MV-4-11 (cell line): ENCODE measurements around the gene KNTC1.
"Not testable (repeated sequence)": the region's sequence is repeated elsewhere in the genome, so short reads cannot be mapped to it uniquely, and the experiment has no call there.

Experiments
- DNase-seq: peaks from one replicate; lab custom pipeline; 2025; lab: John Stamatoyannopoulos, UW

Gene KNTC1

DNA sequence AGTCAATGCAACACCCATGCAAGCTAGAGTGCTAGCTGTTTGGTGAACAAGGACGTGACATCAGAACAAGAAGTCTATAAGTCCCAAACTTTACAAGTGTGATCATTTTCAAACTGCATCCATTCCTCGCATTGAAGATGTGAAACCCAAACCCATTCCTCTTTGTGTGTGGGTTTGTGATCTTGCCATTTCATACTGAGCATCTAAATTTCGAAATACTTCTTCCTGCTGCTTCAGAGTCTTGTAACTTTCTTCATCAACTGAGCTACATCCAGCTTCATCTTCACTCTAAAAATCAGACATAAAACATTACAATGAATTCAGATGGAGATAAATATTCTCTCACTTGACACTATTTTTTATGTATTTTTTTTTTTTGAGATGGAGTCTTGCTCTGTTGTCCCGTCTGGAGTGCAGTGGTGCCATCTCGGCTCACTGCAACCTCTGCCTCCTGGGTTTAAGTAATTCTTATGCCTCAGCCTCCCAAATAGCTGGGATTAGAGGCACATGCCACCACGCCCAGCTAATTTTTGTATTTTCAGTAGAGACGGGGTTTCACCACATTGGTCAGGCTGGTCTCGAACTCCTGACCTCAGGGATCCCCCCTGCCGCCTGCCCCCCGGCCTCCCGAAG is 21.5 kb upstream of the KNTC1 start:
- DNase-seq: peak; percentile 71

GRCh38 chr12:122506393-122506938 is 20.6 kb upstream of the KNTC1 start:
- no peak for DNase-seq

DNA sequence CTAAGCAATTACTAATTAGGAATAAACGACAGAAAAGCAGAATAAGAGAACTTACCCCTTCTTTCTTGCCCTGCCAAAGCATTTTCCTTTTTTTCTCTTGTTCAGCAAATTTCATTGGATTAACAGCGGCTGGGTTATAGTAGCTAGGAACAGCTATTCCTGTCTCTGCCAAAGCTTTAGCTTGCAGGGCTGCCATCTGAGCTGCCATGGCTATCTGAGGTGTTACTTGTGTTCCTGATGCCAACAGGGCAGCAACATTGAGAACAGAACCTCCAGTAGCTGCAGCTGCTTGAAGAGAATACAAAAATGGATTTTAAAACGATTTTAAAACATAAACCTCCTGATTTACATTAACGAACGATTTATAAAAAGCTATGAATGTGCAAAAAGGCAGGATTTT is 18.9 kb upstream of the KNTC1 start:
- no peak for DNase-seq

DNA sequence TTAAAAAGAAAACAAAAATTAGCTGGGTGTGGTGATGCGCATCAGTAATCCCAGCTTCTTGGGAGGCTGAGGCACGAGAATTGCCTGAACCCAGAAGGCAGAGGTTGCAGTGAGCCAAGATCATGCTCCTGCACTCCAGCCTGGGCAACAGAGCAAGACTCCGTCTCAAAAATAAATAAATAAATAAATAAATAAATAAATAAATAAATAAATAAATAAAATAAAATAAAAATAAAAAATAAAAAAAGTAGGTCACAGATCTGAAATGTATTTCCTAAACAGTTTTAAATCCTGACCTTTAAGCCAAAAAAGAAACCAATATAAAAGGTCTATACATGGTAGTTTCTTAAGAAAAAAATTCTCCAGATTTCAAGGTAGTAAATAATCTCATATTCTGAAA is 14.0 kb upstream of the KNTC1 start:
- not testable (repeated sequence) for DNase-seq

DNA sequence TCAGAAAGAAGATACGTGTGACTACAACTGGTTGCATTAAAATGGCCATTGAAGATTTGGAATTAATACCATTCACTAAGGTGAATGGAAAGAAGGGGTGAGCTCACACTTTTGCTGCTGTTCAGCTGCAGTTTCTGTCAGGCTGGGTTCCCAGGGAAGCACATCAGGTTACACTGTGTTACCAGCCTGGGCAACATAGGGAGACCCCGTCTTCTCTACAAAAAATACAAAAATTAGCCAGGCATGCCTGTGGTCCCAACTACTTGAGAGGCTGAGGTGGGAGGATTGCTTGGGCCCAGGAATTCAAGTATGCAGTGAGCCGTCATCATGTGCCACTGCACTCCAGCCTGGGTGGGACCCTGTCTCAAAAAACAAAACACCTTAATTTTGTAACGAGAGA is 13.4 kb upstream of the KNTC1 start:
- DNase-seq: no peak

GRCh38 chr12:122515275-122515674 is 11.8 kb upstream of the KNTC1 start:
- DNase-seq: no peak

DNA sequence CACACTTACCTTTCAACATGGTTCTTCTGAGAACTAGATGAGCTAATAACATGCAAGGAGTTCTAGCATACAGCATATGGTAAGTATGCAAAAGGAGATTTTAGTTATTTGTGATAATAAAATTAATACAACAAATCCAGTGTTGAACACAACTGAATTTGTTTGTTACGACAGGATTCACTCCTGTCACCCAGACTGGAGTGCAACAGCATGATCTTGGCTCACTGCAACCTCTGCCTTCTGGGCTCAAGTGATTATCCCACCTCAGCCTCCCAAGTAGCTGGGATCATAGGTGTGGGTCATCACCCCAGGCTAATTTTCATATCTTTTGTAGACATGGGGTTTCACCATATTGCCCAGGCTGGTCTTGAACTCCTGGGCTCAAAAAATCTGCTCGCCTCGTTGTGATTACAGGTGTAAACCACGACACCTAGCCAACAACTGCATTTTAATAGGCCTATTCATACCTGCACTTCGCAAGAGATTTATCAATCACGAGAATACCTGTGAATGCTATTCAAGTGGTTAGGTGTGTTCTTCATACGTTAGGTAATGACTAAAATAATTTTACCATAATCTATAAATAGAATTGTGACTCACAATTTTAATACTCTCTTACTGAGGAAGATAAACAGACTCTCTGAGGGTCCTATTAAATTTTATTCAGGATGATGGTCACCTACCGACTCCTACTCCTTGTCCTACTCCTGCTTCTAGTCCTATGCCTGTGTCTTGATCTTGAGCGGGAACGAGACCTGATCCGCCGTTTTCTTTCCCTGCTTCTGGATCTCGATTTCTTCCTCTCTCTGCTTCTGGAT is 10.3 kb upstream of the KNTC1 start:
- no peak for DNase-seq

- peak; percentile 73 for DNase-seq
Observed at GRCh38 chr12:122517877-122518276, 9.2 kb upstream of the KNTC1 start.

DNA sequence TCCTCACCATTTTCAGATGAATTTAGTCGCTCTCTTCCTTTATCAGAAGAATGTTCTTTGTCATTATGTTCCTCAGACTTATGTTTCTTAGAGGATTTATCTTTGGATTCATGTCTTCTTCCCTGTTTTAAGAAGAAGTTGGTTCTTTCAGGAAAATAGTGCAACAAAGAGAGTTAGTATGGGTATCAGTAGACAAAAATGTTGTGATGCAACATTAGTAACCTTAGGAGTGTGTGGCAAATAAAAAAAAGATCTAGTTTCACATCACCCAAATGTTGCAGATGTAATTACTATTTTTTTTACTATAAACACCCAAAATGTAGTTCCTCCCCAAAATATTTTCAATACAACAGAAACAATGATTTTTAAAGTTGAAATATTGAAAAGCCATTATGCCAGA is 8.1 kb upstream of the KNTC1 start:
- DNase-seq: no peak

- DNase-seq: no peak
Observed at GRCh38 chr12:122519418-122519817, 7.6 kb upstream of the KNTC1 start.

- no peak for DNase-seq
Observed at GRCh38 chr12:122520676-122521075, 6.4 kb upstream of the KNTC1 start.

DNA sequence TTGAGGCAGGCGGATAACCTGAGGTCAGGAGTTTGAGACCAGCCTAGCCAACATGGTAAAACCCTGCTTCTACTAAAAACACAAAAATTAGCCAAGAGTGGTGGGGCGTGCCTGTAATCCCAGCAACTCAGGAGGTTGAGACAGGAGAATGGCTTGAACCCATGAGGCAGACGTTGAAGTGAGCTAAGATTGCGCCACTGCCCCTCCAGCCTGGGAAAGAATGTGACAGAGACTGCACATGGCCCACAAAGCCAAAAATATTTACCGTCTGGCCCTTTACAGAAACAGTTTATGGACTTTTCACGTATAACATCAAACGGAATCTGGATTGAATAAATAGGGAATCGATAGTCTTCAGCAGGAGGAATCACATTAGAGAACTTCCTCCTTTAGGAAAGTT is 3.8 kb upstream of the KNTC1 start:
- peak; percentile 57 for DNase-seq

- DNase-seq: no peak
Observed at GRCh38 chr12:122523846-122524718, 3.0 kb upstream of the KNTC1 start.

DNA sequence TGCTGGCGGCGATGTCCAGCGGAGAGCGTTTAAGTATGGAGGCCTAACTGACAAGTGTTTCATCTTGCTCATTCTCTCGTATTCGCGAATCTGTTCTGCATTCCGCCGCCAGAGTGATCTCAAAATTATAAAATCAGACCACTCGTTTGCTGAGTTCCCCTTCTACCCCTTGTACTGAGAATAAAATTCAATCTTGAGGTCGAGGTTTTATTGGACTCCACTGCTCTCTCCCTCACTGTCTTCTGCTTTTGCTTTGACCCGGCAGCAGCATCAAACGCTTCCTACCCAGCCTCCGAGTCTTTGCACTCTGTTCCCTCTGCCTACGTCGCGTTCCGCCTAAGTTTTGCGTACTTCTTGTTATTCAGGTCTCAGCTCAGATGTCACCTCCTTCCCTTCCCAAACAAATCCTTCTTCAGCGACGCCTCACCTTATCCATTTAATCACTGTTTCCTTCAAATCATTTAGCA is 462 bp downstream of the KNTC1 start:
- DNase-seq: peak; percentile 33

DNA sequence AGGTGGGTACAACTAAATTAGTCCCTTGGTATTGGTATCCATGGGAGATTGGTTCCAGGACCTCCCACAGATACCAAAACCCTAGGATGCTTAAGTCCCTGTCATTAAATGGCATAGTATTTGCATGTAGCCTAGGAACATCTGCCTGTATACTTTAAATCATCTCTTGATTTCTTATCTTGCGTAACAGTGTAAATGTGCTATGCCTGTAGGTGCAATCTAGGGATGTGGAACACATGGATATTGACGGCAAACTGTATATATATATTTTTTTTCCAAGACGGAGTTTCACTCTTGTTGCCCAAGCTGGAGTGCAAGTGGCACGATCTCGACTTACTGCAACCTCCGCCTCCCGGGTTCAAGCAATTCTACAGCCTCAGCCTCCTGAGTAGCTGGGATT is 1.5 kb downstream of the KNTC1 start:
- no peak for DNase-seq

- no peak for DNase-seq
Observed at GRCh38 chr12:122528992-122529391, 1.9 kb downstream of the KNTC1 start.

GRCh38 chr12:122533856-122534255 is 6.8 kb downstream of the KNTC1 start:
- no peak for DNase-seq

- no peak for DNase-seq
Observed at GRCh38 chr12:122537021-122537420, 10.0 kb downstream of the KNTC1 start.

DNA sequence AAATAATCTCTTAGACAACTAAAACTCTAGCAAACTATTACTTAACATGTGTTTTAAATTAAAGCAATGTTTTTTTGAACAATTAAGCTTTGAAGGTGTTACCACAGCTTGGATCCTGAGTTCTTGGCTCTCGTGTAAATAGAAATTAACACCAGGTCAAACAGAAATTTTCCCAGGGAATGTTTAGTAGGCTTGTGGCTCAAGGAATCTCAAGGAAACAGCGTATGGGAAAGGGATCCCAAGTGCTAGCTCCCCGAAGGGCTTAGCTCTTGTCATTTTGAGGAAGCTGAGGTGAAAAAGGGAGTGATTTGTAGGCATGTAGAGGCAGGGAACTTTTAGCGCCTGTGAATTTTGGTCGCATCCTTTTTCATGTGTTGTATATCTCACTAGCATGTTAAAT is 11.4 kb downstream of the KNTC1 start:
- DNase-seq: no peak

- no peak for DNase-seq
Observed at GRCh38 chr12:122544537-122544936, 17.5 kb downstream of the KNTC1 start.

- DNase-seq: no peak
Observed at GRCh38 chr12:122545855-122546254, 18.8 kb downstream of the KNTC1 start.

DNA sequence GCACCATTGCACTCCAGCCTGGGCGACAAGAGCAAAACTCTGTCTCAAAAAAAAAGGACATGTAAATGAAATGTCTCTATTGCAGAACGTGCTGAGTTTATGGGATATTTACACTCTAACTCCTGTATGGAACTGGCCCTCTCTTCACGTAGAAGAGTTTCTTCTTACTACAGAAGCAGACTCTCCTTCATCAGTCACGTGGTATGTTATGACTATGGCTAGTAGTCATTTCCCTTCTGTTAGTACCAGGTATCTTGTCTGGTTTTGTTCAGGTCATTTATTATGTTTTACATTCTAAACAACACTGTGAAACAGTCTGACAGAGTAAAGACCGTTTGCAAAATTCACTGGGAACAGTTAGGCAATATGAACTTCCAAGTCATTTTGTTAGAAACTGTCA is 20.3 kb downstream of the KNTC1 start:
- DNase-seq: no peak
